Measurements from ENCODE around the gene OARD1.

- TF ChIP-seq CTCF (conservative IDR thresholded peaks at IDR 0.05; ENCODE audit: low read depth, low read length) (no peak), EZH2phosphoT487 (IDR thresholded peaks at IDR 0.05; ENCODE audit: borderline replicate concordance, low read length) (no peak), EZH2 (IDR thresholded peaks at IDR 0.05; ENCODE audit: low read length, unreplicated experiment) (no peak)
Measured at GRCh38 chr6:41040101-41040939, 31.8 kb downstream of the OARD1 start.
